Left colon (tissue), 2 donors: ENCODE results near the gene RNF157. TPM values are rescaled to one million over a fixed set of nuclear protein-coding genes. Genes with fewer than 3 reads are reported as not detected.
"Not testable (repeated sequence)": the region's sequence is repeated elsewhere in the genome, so short reads cannot be mapped to it uniquely, and the experiment has no call there.

ENCODE experiments used
- ATAC-seq: fragments of 200-7000 bp; cut with Tn5 transposase; one replicate; pipeline ENCODE4 v1.9.1; 2020; ENCODE audit warnings: mild to moderate bottlenecking, moderate library complexity
- DNase-seq, 2 donors: peaks; one replicate each; pipeline ENCODE4 v3.0.0-alpha.2; 2020
- intact Hi-C, 2 donors: fragments of 100-400 bp; cut with DNase I in 1 of 2; cut with micrococcal nuclease in 1 of 2; formaldehyde crosslinking; loops; one replicate each; pipeline versions ENCODE4 v1.11.2 to v1.14.0; 2022; cut with DNase I, micrococcal nuclease
- total RNA-seq, 2 donors: library from RNA; stranded (reverse); fragmentation: NEBNext Ultra II Directional; extraction: Animal tissue kit (Norgen Biotek cat#: 25700); gene quantifications; one replicate each; pipeline ENCODE4 v1.2.1, GENCODE V29; 2021
- donor health status: DM: no; HTN: no; CAD: no.
- donor health status: DM: yes; HTN: yes; CAD: no.

RNF157 gene
- total RNA-seq, 2 donors from 2014 or later: 23.6 to 89.3 TPM

DNA sequence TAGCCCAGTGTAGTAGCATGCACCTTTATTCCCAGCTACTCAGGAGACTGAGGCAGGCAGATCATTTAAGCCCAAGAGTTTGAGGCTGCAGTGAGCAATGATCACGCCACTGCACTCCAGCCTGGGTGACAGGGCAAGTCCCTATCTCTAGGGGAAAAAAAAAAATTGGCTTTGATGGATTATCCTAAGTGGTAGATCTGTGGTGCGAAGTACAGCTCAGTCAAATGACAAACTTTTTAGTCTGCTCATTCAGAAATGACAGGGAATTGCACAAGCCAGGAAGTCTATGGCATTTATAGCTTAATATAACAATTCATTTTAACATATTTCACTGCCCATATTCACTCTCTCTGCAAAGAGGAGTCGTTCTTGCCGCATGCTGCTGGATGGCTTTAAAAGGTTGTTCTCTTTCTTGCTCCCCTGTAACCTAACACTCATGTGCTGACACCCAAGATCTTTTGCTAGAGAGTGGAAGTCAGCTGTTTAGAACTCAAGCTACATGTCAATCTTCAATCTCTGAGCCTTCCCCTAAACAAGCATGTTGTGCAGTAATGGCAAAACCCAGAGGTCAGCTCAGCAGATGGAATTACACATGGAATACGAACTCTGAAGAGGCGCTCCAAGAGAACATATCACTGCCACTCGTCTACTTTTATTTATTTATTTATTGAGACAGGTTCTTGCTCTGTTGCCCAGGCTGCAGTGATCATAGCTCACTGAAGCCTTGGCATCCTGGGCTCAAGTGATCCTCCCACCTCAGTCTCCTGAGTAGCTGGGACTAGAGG lies 32.8 kb downstream of the RNF157 start:
- intact Hi-C loops: no loop called here
- peak; percentile 71 for ATAC-seq
- no peak for DNase-seq

DNA sequence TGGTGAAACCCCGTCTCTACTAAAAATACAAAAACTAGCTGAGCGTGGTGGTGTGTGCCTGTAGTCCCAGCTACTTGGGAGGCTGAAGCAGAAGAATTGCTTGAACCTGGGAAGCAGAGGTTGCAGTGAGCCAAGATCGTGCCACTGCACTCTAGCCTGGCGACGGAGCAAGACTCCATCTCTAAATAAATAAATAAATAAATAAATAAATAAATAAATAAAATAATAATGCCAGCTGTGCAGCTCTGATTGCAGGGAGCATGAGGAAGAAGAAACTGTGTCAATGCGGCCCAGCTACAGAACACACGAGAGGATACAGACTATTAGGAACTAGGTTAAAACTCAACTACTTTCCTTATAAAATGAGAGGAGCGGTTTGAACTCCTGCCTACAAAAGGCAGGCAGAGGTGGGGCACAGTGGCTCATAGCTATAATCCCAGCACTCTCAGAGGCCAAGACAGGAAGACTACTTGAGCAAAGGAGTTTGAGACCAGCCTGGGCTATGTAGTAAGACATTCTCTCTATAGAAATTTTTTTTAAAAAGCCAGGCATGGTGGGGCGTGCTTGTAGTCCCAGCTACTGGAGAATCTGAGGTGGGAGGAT lies 34.6 kb downstream of the RNF157 start:
- DNase-seq, intact Hi-C loops: not testable (repeated sequence)
- peak; percentile 88 for ATAC-seq

- no peak for DNase-seq
- ATAC-seq: no peak
- intact Hi-C loops: no loop called here
Observed at GRCh38 chr17:76204277-76204676, 36.0 kb downstream of the RNF157 start.

DNA sequence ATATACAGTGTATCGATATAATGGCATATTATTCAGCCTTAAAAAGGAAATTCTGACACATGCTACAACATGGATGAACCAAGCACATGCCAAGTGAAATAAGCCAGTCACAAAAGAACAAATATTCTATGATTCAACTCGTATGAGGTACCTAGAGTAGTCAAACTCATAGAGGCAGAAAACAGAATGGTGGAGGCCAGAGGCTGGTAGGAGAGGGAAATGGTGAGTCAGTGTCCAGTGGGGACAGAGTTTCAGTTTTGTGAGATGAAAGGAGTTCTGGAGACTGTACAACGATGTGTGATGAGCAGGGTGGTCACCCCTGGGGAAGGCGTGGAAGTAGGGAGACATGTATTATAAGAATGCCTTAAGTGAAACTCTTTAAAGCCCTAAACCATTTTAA lies 39.9 kb downstream of the RNF157 start:
- ATAC-seq (no peak), DNase-seq (no peak)
- intact Hi-C loops: no loop called here

DNA sequence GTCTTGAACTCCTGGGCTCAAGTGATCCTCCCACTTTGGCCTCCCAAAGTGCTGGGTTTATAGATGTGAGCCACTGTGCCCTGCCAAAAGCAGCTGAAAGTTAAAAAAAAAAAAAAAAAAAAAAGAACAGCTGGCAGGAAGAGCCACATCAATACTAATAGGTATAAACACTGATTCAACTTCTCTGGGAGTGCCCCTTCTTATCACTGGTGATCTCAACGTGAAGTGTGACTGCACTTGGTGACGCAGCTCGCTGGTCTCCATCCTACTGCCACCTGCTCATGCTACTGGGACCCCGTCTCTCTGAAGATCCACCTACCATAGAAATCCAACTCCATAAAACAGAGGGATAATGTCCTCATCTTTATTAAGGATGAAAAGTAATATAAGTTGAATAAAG lies 40.8 kb downstream of the RNF157 start:
- intact Hi-C loops: no loop called here
- ATAC-seq: no peak
- DNase-seq: no peak

- DNase-seq: no peak
- no peak for ATAC-seq
- intact Hi-C loops: no loop called here
Observed at GRCh38 chr17:76198702-76199101, 41.6 kb downstream of the RNF157 start.

- ATAC-seq (no peak), DNase-seq (no peak)
- intact Hi-C loops: no loop called here
Observed at GRCh38 chr17:76197911-76198310, 42.4 kb downstream of the RNF157 start.

- DNase-seq (no peak), ATAC-seq (no peak)
Observed at GRCh38 chr17:76196675-76197074, 43.6 kb downstream of the RNF157 start.

GRCh38 chr17:76195281-76196096 lies 44.8 kb downstream of the RNF157 start:
- ATAC-seq: no peak
- DNase-seq: no peak
- intact Hi-C loops: no loop called here

More at GRCh38 chr17:76196675-76197074, 43.6 kb downstream of the RNF157 start:
- intact Hi-C loops: no loop called here

GRCh38 chr17:76193591-76193990 lies 46.7 kb downstream of the RNF157 start:
- DNase-seq (no peak), ATAC-seq (no peak)
- intact Hi-C loops: no loop called here

GRCh38 chr17:76191896-76192295 lies 48.4 kb downstream of the RNF157 start:
- ATAC-seq: peak; percentile 19
- DNase-seq: no peak
- intact Hi-C loops: no loop called here

DNA sequence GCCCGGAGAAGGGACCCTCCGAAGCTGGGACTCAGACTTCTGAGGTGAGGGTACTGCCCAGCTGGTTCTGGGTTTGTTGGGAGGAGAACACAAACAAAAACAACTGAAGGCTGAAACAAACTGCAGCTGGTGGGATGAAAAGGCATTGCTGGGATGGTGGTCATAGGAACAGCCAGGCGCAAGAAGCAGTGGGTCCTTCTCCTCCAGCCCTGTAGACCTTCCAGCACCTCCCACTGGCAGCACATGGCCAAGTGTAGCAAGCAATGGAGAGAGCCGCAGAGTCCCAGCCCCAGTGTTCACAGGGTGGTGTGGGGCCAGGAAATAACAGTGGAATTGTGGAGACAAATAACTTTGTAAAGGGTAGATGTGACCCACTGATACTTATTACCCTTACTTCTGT lies 50.6 kb downstream of the RNF157 start:
- no peak for DNase-seq
- no peak for ATAC-seq
- intact Hi-C loops: no loop called here

- ATAC-seq (no peak), DNase-seq (no peak)
- intact Hi-C loops: no loop called here
Observed at GRCh38 chr17:76189247-76189646, 51.0 kb downstream of the RNF157 start.

GRCh38 chr17:76188213-76189016 lies 51.9 kb downstream of the RNF157 start:
- ATAC-seq (no peak), DNase-seq (no peak)
- intact Hi-C loops: no loop called here

- intact Hi-C loops, DNase-seq, ATAC-seq: not testable (repeated sequence)
Observed at GRCh38 chr17:76186774-76187173, 53.5 kb downstream of the RNF157 start.

GRCh38 chr17:76184290-76184689 lies 56.0 kb downstream of the RNF157 start:
- intact Hi-C loops: loop anchor here in 1 of 2 donors (5.0 kb wide), 1 partner anchor 93 kb away; no protein-coding TSS in a partner anchor
- DNase-seq (no peak), ATAC-seq (no peak)

GRCh38 chr17:76182016-76182764 lies 58.1 kb downstream of the RNF157 start:
- DNase-seq (peak; percentile 82 to 94), ATAC-seq (peak; percentile 93)
- intact Hi-C loops: loop anchor here in 1 of 2 donors (5.0 kb wide), 1 partner anchor 95 kb away; no protein-coding TSS in a partner anchor
